ENCODE measurements around the gene MYT1.

MYT1 gene

GRCh38 chr20:64236137-64237088, 72.2 kb downstream of the MYT1 start:
- no peak for DNase-seq

DNA sequence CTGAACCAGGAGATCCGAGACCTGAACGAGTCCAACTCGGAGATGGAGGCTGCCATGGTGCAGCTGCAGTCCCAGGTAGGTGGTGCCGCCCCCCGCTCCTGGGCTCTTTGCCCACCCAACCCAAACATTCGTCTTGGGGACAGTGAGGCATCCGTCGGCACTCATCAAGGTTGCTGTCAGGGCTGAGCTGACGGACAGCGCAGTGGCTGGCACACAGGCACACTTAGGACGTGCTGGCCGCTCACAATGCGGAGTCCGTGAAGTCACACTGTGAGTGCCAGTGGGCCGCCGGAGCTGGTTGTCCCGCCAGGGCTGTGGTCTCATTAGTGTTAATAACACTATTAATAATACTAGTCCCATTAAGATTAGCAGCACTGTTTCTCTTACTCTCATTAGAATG, 73.1 kb downstream of the MYT1 start:
- DNase-seq: no peak

GRCh38 chr20:64238115-64238825, 74.0 kb downstream of the MYT1 start:
- DNase-seq: no peak

DNA sequence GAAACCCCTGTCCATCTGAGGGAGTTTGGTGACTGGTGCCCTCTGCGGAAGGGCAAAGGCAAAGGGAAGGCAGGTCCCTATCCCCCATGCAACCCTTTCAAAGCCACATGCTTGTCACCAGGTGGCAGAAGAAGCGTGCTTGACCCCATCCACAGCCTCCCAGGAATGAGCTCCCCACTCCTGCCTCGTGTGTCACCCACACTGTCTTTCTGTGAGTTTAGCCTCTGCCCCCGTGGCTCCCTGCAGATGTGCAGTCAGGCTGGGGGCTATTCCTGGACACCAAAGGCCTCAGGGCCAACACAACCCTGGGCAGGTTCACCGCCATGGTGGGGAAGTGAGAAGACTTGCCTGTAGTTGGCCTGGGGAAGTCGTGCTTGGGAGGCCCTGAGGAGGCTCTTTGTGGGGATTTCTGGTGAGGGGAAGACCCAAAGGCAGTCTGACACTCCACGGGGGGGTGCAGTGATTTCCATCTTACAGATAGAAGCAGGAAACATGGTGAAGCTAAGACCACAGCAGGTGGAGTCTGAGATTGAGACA, 74.7 kb downstream of the MYT1 start:
- DNase-seq: no peak

- no peak for DNase-seq
Observed at GRCh38 chr20:64239449-64240242, 75.4 kb downstream of the MYT1 start.

DNA sequence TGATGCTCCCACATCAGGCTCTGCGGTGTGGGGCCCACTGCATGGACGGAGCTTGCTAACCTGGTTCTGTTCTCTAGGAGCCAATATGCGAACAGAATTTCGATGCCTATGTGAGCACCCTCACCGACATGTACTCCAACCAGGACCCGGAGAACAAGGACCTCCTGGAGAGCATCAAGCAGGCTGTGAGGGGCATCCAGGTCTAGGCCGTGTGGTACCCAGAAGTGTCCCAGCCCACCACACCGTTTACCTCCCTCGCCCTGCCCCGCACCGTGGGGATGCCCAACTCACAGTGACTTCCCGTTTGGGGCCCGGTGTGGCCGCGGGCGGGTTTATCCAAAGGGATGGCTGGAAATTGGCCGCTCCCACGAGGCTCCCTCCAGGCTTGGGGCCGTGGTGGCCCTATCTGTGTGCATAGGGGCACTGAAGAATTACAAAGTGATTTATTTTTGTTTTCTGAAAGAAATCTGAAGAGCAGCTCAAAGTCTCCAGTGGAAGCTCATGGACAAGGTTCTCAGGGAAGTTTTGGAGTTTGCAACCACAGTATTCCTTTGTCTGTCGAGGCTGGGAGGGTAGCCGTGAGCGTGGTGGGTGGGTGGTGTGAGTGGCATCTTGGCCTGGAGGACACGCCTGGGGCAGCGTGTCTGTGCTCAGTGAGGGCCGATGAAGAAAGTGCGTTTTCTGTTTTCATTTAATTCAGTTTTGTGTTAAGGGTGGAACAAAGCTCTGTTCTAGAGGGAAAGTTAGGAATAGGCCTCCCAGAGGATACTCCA, 76.2 kb downstream of the MYT1 start:
- no peak for DNase-seq

DNA sequence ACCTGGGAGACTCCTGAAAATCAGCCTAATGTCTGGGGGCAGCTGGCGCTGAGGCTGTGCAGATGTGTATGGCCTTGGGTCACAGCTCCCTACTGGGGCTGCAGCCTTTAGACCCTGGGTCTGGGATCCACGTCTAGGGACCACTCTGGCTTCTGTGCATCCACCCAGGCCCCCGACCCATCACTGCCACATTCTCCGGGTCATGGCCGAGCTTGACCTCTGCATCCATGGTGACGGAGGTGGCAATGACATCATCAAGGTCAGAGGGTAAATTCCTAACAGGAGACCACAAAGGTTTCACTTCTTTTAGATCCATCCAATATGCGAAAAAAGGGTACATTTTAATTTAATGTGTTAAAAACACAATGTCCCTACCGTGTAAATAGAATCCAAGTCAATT, 76.8 kb downstream of the MYT1 start:
- no peak for DNase-seq

DNA sequence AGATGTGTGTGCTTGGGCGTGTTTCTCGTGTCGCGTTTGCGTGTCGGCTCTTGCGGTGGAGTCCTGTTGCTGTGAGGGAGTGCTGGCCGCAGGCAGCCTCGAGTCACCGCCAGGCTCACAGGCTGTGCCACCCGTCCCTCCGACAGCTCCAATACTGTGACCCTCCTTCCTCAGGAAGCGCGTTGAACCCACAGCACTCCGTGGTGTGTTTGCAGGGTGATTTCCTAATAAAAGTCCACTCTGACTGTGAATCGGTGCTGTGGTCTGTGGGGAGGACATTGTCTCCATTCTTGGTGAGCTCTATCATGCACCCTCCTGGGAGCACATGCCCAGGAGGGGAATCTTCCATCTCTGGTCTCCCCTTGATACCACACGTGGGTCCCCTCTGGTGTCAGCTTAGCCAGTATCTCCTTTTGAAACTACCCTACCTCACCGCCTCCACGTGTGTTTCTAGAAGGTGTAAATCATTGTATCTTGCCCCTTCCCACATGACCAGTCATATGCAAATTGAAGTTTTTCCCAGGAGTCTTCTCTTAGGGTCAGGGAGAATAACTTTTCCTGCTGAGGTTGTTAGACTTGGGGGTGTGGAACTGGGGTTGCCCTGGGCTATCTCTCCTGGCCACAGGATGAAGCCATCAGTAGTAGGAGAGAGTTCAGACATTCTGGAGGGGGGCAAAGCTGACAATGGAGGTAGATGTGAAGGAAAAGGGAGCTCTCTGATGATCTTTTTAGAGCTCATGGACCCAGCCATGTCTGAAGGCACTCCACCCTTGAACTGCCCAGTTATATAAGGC, 77.9 kb downstream of the MYT1 start:
- DNase-seq: no peak

DNA sequence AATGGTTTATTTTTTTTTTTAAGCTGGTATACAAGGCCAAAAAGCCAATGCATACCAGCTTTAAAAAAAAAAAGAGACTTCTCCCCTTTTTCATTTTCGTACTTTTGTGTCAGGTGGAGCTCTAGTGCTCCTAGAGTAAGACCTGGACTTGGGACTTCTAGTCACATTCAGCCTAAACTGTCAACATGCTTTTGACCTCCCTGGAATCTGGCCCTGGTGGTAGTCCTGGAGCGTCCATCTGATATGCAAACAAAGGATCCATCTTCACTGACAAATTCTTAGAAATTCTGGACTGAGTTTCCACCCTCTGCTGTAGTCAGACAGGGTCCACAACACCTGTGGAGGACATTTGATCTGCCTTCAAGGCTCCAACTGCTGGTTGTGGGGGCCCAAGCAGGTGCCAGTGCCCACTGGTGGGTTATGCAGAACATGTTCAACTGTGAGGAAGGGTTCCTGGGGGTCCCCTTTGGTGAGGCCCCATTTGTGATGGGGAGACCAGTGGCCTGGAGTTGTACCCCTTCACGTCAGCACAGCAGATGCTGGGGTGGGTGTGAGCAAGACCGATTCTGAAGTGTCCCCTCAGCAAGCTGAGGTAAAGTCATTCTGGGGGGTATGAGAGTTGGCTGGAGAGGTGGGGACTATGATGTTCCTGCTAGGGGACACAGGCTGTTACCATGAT, 78.7 kb downstream of the MYT1 start:
- no peak for DNase-seq

GRCh38 chr20:64244281-64244805, 80.1 kb downstream of the MYT1 start:
- DNase-seq: no peak

DNA sequence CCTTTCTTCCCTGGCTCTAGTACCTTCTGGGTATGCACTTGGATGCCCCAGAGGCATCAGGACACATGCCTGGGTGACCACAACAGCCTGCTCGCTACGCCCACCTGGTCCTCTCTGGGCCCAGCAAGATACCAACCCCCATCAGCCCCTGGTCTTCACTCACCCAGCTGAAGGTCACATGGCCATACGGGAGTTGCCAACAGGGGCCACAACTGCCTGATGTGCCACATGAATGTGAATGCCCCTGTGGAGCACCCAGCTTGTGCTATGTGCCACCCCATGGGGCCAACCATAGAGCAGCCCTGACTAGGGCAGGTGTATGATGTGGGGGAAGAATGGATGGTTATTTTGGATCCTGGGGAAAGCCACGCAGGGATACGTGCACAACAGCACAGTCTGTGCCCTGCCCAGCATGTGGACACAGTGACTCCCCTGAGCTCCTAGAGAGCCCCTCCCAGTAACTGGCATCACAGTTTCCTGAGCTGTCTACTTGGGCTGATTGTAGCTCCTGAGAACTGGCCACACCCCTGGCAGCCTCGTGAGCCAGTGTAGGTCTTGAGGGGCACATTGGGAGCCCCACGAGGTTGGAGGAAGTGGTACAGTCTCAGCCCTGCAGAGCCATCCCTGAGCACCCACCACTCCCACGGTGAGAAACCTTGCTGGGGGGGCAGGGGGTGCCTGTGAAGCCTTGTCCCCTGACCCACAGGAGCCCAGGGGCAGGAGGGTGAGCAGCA, 80.8 kb downstream of the MYT1 start:
- DNase-seq: no peak

DNA sequence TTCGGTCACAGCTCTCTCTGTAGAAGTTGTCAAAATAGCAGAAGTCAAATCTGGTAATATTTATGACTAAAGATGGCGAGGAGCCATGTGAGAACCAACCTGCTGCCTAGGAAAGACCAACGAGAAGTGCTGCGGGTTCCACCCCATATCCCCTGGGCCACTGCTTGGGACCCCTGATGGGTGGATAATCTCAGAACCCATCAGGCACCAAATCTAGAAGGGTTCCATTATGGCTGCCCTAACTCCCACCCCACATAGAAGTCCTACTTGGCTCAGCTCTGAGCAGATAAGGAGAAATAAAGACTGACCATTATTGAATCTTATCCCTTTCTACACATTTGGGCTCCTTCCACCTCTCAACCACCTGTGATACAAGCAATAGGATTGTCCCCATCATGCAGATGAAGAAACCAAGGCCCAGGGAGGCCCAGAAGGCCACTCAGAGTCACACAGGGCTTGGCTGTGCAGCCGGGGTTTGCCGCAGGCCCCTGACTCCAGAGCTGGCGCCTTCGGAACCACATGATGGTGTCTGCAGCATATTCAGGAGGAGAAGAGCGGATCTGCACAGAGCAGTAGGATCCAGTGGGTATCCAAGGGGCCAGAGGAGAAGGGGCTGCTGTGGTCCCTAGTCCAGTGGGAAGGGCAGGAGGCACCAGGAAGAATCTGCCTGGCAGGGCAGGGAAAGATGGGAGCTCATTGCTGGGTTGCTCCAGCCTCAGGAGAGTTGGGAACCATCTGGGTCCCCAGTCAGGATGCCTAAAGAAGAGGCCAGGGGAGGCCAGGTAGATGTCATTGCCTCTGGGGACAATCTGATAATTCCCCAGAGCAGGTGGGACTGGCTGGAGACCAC, 81.7 kb downstream of the MYT1 start:
- DNase-seq: no peak

DNA sequence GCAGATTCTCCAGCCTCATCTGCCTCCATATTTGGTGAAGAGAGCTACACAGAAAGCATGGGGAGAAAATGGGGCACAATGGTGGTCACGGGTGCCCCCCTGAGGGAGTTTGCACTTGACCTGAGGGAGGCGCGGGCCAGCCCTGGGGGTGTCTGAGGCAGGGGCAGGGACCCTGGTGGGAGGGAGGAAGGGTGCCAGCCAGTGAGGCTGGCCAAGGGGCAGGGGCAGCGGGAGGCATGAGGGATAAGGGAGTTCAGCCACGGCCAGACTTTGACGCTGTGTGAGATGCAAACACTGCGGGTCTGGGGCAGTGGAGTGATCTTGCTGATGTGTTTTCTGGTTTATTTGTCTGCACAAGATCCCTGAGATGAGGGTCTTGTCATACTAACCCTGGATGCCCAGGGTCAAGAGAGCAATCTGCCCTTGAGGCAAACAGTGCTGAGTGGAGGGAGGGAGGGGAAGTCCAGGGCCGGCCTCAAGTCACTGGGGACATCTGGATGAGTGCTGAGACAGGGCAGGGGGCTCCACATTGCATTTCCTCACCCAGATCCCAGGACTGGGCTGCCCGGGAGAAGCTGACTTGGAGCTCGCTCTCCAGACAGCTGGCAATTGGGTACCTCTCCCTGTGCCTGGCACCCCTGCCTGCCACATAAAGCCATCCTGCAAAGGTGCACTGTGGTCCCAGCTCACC, 82.5 kb downstream of the MYT1 start:
- no peak for DNase-seq

- DNase-seq: no peak
Observed at GRCh38 chr20:64247307-64247618, 83.0 kb downstream of the MYT1 start.

DNA sequence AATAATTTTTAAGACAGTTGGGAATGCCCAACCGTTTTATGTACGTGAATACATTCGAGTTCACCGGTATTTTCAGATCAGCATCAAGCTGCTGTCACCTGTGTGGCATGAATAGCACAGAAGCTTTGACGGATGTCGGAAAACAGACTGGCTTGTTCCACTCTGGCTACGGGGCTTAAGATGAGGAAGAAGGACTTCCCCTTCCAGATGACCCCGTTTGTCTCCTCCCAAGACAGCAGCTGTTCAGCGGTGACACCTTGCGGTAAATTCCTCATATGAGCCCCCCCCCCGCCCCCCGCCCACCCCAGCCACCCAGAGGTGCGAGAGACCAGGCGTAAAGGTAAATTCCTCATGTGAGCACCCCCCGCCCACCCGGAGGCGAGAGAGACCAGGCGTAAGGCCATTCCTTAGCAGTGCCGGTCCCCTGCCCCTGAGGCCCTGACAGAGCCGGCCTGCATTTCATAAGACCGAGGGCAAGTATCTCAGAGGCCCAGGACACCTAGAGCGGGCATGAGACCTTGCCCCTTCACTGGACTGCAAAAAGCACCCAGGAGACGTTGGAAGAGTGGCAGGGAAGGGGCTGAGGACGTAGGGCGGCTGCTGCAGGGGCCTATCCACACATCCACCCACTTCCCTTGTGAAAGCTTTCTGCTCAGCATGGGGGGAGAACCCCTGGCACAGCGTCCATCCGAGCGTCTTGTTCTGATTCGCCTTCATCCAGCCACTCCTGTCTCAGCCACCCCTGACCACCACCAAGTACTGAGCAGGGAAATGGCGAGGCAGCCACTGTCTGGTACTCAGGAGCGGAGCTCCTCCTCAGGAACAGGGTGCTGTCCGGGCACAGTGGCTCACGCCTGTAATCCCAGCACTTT, 84.0 kb downstream of the MYT1 start:
- DNase-seq: no peak

DNA sequence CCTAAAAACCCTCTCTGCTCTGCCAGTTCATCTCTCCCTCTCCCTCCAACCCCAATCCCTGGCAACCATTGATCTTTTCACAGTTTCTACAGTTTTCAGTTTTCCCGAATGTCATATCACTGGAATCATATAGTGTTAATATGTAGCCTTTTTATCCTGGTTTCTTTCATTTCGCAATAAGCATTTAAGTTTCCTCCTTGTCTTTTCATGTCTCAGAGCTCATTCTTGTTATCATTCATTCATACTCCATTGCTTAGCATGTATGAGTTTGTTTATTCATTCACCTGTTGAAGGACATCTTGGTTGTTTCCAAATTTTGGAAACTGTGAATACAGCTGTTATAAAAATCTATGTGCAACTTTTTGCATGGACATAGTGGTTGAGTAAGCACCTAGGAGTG, 85.8 kb downstream of the MYT1 start:
- no peak for DNase-seq

DNA sequence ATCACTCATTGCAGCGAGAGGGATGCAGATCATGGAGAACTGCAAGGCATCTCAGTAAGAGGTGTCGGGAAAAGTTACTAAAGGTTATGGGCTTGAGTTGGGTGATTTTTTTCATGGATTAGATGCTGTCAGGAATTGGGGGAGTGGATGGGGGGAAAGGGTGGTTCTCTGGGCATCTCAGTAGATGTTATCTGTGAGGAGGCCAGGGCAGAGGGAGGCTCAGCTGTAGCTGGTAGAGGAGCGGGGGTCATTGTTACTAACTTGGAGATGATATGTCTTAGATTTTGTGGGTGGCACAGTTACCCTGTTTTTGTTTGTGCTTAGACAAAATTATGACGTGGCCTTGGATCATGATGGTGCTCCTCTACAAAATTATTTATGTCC, 88.7 kb downstream of the MYT1 start:
- no peak for DNase-seq
